IMR-90 (cell line): Measurements from ENCODE around the gene LRFN4. TPM values are rescaled to one million over a fixed set of nuclear protein-coding genes. Genes with fewer than 3 reads are reported as not detected.

ENCODE experiments used
- ATAC-seq: fragments of 200-7000 bp; cut with Tn5 transposase; 2 replicates; pipeline ENCODE4 v1.9.1; 2020; ENCODE audit warnings: low read depth, mild to moderate bottlenecking, moderate library complexity
- BruUV-seq: library from RNA; stranded (reverse); fragments of 400-500 nt; replicated peaks from 2 replicates; lab custom pipeline; 2021; lab: Mats Ljungman, UMichigan
- CTCF ChIA-PET: fragments of 300-600 bp; formaldehyde crosslinking; extraction: SDS; loops from one replicate; lab custom pipeline; 2021; ENCODE audit warnings: antibody characterized with exemption; lab: Yijun Ruan, JAX
- POLR2A ChIA-PET: fragments of 300-600 bp; sonication (Branson Sonifier 250); formaldehyde crosslinking; loops from one replicate; lab custom pipeline; 2022; ENCODE audit warnings: antibody characterized with exemption; ENCODE audit not compliant: unreplicated experiment; lab: Charles Lee
- DNase-seq: peaks from one replicate; pipeline ENCODE4 v3.0.0; 2013
- H2AFZ ChIP-seq: replicated peaks from 2 replicates; pipeline ENCODE3; 2013; ENCODE audit warnings: low read length, mild to moderate bottlenecking; ENCODE audit not compliant: poor library complexity
- H2AK5ac ChIP-seq: 2 replicates; pipeline ENCODE4 v1.6.1; 2013; ENCODE audit warnings: low read depth, low read length, inconsistent platforms
- H2AK9ac ChIP-seq: replicated peaks from 2 replicates; pipeline ENCODE3; 2013; ENCODE audit warnings: mild to moderate bottlenecking, low read depth, low read length, moderate library complexity; ENCODE audit not compliant: poor library complexity
- H2BK120ac ChIP-seq: 2 replicates; pipeline ENCODE4 v1.6.1; 2013; ENCODE audit warnings: low read depth, low read length, inconsistent platforms
- H2BK15ac ChIP-seq: 3 replicates; pipeline ENCODE4 v1.6.1; 2013; ENCODE audit warnings: low read depth, low read length, inconsistent platforms
- H2BK20ac ChIP-seq: 2 replicates; pipeline ENCODE4 v1.6.1; 2013; ENCODE audit warnings: low read depth, mild to moderate bottlenecking, inconsistent platforms, low read length, moderate library complexity
- H2BK5ac ChIP-seq: 2 replicates; pipeline ENCODE4 v1.6.1; 2013; ENCODE audit warnings: mild to moderate bottlenecking, low read depth, low read length, inconsistent platforms; ENCODE audit not compliant: poor library complexity, severe bottlenecking
- H3K14ac ChIP-seq: replicated peaks from 2 replicates; pipeline ENCODE4 v1.6.1; 2013; ENCODE audit warnings: low read depth, low read length, inconsistent platforms
- H3K18ac ChIP-seq: 2 replicates; pipeline ENCODE4 v1.6.1; 2013; ENCODE audit warnings: low read depth, low read length, control low read depth
- H3K23ac ChIP-seq: 2 replicates; pipeline ENCODE4 v1.6.1; 2013; ENCODE audit warnings: low read depth, low read length, inconsistent platforms
- H3K27ac ChIP-seq: 2 replicates; pipeline ENCODE4 v1.5.1; 2013; ENCODE audit warnings: mild to moderate bottlenecking, control low read depth, low read length; ENCODE audit not compliant: insufficient read depth
- H3K27me3 ChIP-seq: 2 replicates; pipeline ENCODE4 v1.6.1; 2013; ENCODE audit warnings: low read length; ENCODE audit not compliant: control insufficient read depth, insufficient read depth
- H3K36me3 ChIP-seq: 2 replicates; pipeline ENCODE4 v1.6.1; 2013; ENCODE audit warnings: low read length, mixed read lengths; ENCODE audit not compliant: control insufficient read depth, insufficient read depth
- H3K4ac ChIP-seq: 2 replicates; pipeline ENCODE4 v1.6.1; 2013; ENCODE audit warnings: low read depth, low read length, inconsistent platforms
- H3K4me1 ChIP-seq: 2 replicates; pipeline ENCODE4 v1.6.1; 2013; ENCODE audit warnings: low read length, mixed read lengths; ENCODE audit not compliant: control insufficient read depth, insufficient read depth
- H3K4me2 ChIP-seq: 2 replicates; pipeline ENCODE4 v1.6.1; 2013; ENCODE audit warnings: low read depth, mild to moderate bottlenecking, control low read depth, low read length, moderate library complexity
- H3K4me3 ChIP-seq: 2 replicates; pipeline ENCODE4 v1.5.1; 2013; ENCODE audit warnings: low read depth, mild to moderate bottlenecking, control low read depth, low read length, moderate library complexity; ENCODE audit not compliant: insufficient read depth
- H3K56ac ChIP-seq: 2 replicates; pipeline ENCODE4 v1.6.1; 2013; ENCODE audit warnings: low read length, inconsistent platforms; ENCODE audit not compliant: insufficient read depth; ENCODE audit errors: extremely low read depth
- H3K79me1 ChIP-seq, 2 experiments: 2 replicates each; pipeline ENCODE4 v1.6.1; 2013; ENCODE audit warnings: low read length in 2 of 2, inconsistent platforms in 1 of 2, low read depth in 1 of 2
- H3K9ac ChIP-seq: 2 replicates; pipeline ENCODE4 v1.6.1; 2013; ENCODE audit warnings: low read depth, low read length, control low read depth
- H3K9me1 ChIP-seq: 2 replicates; pipeline ENCODE4 v1.6.1; 2013; ENCODE audit warnings: low read length, inconsistent platforms; ENCODE audit not compliant: insufficient read depth
- H3K9me3 ChIP-seq: 2 replicates; pipeline ENCODE4 v1.6.1; 2013; ENCODE audit warnings: low read length; ENCODE audit not compliant: control insufficient read depth, insufficient read depth
- H4K20me1 ChIP-seq: 2 replicates; pipeline ENCODE4 v1.6.1; 2013; ENCODE audit warnings: low read length, inconsistent platforms; ENCODE audit not compliant: insufficient read depth
- H4K5ac ChIP-seq: 2 replicates; pipeline ENCODE4 v1.6.1; 2013; ENCODE audit warnings: mild to moderate bottlenecking, low read depth, low read length, control low read depth
- H4K8ac ChIP-seq, 2 experiments: 2 replicates each; pipeline ENCODE4 v1.6.1; 2013; ENCODE audit warnings: low read depth in 2 of 2, low read length in 2 of 2, control low read depth in 1 of 2, inconsistent platforms in 1 of 2
- H4K91ac ChIP-seq: 2 replicates; pipeline ENCODE4 v1.6.1; 2013; ENCODE audit warnings: low read depth, low read length, inconsistent platforms; ENCODE audit not compliant: insufficient read depth
- CEBPB ChIP-seq: IDR thresholded peaks from 2 replicates; pipeline ENCODE4 v1.6.1; 2012; ENCODE audit warnings: low read depth, low read length, improper control_type of control experiment
- CHD1 ChIP-seq: IDR thresholded peaks from 2 replicates; pipeline ENCODE4 v1.6.1; 2012; ENCODE audit warnings: low read depth, low read length, improper control_type of control experiment
- NFE2L2 ChIP-seq: fragments of 150-350 bp; IDR thresholded peaks from 2 replicates; pipeline ENCODE4 v1.6.1; 2016; ENCODE audit warnings: low read depth, mild to moderate bottlenecking, low read length
- RCOR1 ChIP-seq: IDR thresholded peaks from 2 replicates; pipeline ENCODE4 v1.6.1; 2012; ENCODE audit warnings: mild to moderate bottlenecking, low read length, improper control_type of control experiment; ENCODE audit not compliant: insufficient replicate concordance
- WGBS, 2 experiments: methylation state at CpG; one replicate each; pipeline versions ENCODE4 v1.1.5 to v1.1.7; 2013; ENCODE audit warnings: missing lambda C conversion rate in 2 of 2; ENCODE audit not compliant: insufficient read length in 1 of 2; ENCODE audit errors: extremely low coverage in 2 of 2; 5-methylcytosine and 5-hydroxymethylcytosine counted together
- dilution Hi-C: fragments of 300-500 bp; cut with HindIII; formaldehyde crosslinking; loops from one replicate; pipeline ENCODE4 v1.14.3; 2018; ENCODE audit warnings: low sequenced_read_pairs; ENCODE audit not compliant: unreplicated experiment
- in situ Hi-C: fragments of 300-500 bp; cut with MboI; formaldehyde crosslinking; loops from 3 replicates; pipeline ENCODE4 v1.14.3; 2019; ENCODE audit warnings: low sequenced_read_pairs, inconsistent platforms, mixed read lengths
- intact Hi-C: fragments of 100-400 bp; cut with micrococcal nuclease; formaldehyde crosslinking; loops from 2 replicates; pipeline ENCODE4 v1.10.0; 2022
- polyA plus RNA-seq, 3 experiments: library from polyadenylated mRNA; depleted of rRNA; stranded (reverse); fragments of >200 nt; gene quantifications; 2 replicates each; pipeline ENCODE4 v1.2.3, GENCODE V29; 2012; ENCODE audit warnings: low replicate concordance in 1 of 3
- total RNA-seq: library from RNA; depleted of rRNA; stranded (reverse); fragments of >200 nt; gene quantifications from 2 replicates; pipeline ENCODE4 v1.2.3, GENCODE V29; 2012
- TF ChIP-seq, protein P1 (sequence below): fragments of 150-350 bp; IDR thresholded peaks from 2 replicates; pipeline ENCODE4 v1.6.1; 2017; ENCODE audit warnings: mild to moderate bottlenecking, antibody characterized with exemption, low read length, low read depth

Gene LRFN4
- total and polyA plus RNA-seq, 2 of the 4 experiments (the other 2 are of a cell fraction), result 6.1 to 18.9 TPM

DNA sequence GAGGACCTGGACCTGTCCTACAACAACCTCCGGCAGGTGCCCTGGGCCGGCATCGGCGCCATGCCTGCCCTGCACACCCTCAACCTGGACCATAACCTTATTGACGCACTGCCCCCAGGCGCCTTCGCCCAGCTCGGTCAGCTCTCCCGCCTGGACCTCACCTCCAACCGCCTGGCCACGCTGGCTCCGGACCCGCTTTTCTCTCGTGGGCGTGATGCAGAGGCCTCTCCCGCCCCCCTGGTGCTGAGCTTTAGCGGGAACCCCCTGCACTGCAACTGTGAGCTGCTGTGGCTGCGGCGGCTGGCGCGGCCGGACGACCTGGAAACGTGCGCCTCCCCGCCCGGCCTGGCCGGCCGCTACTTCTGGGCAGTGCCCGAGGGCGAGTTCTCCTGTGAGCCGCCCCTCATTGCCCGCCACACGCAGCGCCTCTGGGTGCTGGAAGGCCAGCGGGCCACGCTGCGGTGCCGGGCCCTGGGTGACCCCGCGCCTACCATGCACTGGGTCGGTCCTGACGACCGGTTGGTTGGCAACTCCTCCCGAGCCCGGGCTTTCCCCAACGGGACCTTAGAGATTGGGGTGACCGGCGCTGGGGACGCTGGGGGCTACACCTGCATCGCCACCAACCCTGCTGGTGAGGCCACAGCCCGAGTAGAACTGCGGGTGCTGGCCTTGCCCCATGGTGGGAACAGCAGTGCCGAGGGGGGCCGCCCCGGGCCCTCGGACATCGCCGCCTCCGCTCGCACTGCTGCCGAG lies 1.5 kb downstream of the LRFN4 start:
- Histone ChIP-seq H2AK5ac (no peak overlapping the region), H2BK5ac (no peak overlapping the region), H3K79me1 (peaks cover 3 to 30% of the 10 kb centered on the region in 2 experiments; a peak in 2 of 4 replicates), H2BK20ac (no peak overlapping the region), H3K9me3 (no peaks in the 10 kb centered on the region), H4K91ac (no peak overlapping the region), H2BK120ac (no peak overlapping the region), H3K4me1 (peaks cover 4% of the 10 kb centered on the region), H3K56ac (no peak overlapping the region), H3K9ac (no peak overlapping the region), H3K27ac (no peak overlapping the region), H4K8ac (no peak overlapping the region), H2BK15ac (no peak overlapping the region), H3K4me3 (no peak overlapping the region), H3K4me2 (no peak overlapping the region), H4K20me1 (peaks cover 6% of the 10 kb centered on the region; the same call in 1 of the 2 replicates), H3K14ac (no peak overlapping the region), H3K36me3 (peaks cover 23% of the 10 kb centered on the region; the same call in 1 of the 2 replicates), H3K18ac (no peak overlapping the region), H2AK9ac (no peak overlapping the region), H3K9me1 (peaks cover 15% of the 10 kb centered on the region; the same call in 1 of the 2 replicates), H2AFZ (no peak overlapping the region), H3K27me3 (no peaks in the 10 kb centered on the region), H3K4ac (no peak overlapping the region), H4K5ac (no peak overlapping the region), H3K23ac (no peak overlapping the region)
- ATAC-seq, result no peak
- CTCF ChIA-PET, result no interaction called here
- intact Hi-C loops (loop anchor here (5.0 kb wide), 2 partner anchors 114 to 174 kb away; no protein-coding TSS in a partner anchor), dilution Hi-C loops (no loop called here), in situ Hi-C loops (no loop called here)
- BruUV-seq, result no TSS peak
- 94% methylated on average over 22 of the region's 62 CpGs; no CpG with 5 or more reads in 1 of the 2 experiments for WGBS, 2 experiments
- TF ChIP-seq, protein P1, sequence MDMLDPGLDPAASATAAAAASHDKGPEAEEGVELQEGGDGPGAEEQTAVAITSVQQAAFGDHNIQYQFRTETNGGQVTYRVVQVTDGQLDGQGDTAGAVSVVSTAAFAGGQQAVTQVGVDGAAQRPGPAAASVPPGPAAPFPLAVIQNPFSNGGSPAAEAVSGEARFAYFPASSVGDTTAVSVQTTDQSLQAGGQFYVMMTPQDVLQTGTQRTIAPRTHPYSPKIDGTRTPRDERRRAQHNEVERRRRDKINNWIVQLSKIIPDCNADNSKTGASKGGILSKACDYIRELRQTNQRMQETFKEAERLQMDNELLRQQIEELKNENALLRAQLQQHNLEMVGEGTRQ, result no peak
- TF ChIP-seq CEBPB (no peak), RCOR1 (no peak), NFE2L2 (no peak), CHD1 (no peak)
- POLR2A ChIA-PET, result no interaction called here
- no peak for DNase-seq
